Measurements from ENCODE around the gene H6PD.

H6PD gene

GRCh38 chr1:9204156-9204720, 30.3 kb upstream of the H6PD start:
- DNase-seq (ENCODE audit: low read depth), result no peak

DNA sequence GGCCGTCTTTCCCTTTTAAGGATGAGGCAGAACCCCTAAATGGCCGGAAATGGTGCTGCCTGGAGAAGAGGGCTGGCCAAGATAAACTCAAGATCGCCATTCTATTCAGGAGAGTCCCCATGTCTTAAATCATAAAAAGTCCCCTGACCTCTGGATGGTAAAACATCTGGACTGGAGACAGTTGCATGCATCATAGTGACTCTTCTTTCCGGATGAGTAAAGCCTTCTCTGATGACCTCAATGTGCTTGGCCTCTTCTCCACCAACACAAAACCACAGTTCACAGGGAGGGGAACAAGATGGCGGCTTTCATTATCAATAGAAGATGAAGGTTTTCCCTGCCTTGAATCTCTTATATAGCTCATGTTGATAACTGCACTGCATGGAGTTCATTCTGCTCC, 27.5 kb upstream of the H6PD start:
- DNase-seq (ENCODE audit: low read depth), result peak; percentile 83

- DNase-seq (ENCODE audit: low read depth), result peak; percentile 70
These were observed 26.9 kb upstream of the H6PD start for GRCh38 chr1:9207715-9208114.

DNA sequence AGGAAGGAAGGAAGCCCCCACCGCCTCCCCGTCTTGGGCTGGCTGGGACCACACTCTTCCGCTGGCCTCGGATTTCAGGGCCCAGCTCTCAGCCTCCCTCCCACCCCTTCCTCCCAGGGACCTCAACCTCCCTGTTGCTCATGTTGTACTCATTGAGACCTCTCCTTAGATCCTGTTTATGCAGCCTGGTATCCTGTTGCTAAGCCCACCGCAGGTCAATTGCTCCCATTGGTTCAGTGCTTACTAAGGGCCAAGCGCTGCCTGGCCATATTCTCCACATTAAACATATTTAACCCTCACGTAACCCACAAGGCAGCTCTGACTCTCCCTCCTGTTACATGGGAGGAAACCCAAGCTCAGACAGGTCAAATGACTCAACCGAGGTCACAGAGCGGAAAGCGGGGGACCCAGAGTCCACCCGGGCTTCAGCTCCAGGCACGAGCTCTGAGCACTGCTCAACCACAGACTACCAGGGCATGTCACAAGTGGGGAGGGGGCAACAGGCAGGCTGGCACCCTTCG, 23.2 kb upstream of the H6PD start:
- DNase-seq (ENCODE audit: low read depth), result peak; percentile 57

- DNase-seq (ENCODE audit: low read depth), result no peak
These were observed 21.8 kb upstream of the H6PD start for GRCh38 chr1:9212735-9213134.

DNA sequence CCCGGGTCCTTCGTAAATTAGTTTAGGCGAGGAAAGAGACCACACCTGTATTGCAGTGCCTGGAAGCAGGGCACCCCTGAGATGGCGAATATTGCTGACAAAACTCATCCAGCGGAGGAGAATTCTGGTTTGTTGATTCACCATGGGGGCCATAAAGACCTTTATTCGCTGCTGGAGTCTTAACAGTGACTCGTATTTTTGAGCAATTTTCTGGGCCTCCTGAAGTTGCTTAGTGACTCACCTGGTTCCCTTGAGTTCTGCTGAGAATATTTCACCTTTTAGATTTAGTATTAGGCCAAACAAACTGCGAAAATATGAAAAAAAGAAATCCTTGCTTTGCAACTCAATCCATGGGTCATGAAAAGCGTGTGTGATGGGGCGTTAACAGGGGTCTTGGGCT, 20.6 kb upstream of the H6PD start:
- no peak for DNase-seq (ENCODE audit: low read depth)

DNA sequence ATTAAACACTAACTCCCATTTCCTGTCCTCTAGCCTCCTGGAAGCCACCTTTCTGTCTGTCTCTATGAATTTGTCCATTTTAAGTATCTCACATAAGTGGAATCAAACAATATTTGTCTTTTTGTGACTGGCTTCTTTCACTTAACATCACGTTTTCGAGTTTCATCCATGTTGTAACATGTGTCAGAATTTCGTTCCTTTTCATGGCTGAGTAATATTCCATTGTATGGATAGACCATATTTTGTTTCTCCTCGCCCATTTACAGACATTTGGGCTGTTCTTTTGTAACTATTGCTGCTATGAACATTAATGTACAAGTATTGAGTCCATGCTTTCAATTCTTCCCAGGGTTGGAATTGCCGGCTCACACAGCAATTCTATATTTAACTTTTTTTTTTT, 15.7 kb upstream of the H6PD start:
- DNase-seq (ENCODE audit: low read depth), result no peak

DNA sequence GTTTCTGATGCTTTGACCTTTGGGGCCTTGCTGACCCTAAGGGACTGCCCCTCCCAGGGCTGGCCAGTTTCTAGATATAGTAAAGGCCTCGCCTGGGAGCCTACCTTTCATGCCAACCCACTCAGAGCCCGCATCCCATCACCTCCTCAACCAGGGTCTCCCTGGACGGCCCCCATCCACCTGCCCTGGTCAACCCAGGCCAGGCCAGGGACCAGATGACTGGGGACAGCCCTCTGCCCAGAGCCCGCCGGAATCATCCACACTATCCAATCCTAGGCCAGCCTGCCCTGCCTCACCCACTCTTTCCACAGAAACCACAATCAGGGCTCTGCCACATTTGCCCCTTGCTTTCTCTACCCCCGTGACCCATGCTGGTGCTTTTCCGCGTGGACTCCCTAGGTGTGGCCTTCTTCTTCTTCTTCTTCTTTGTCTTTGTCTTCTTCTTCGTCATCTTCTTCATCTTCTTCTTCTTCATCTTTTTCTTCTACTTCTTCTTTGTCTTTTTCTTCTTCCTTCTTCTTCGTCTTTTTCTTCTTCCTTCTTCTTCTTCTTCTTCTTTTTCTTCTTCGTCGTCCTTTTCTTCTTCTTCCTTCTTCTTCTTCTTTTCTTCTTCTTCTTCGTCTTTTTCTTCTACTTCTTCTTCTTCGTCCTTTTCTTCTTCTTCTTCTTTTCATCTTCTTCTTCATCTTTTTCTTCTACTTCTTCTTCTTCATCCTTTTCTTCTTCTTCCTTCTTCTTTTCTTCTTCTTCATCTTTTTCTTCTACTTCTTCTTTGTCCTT, 11.5 kb upstream of the H6PD start:
- no peak for DNase-seq (ENCODE audit: low read depth)

DNA sequence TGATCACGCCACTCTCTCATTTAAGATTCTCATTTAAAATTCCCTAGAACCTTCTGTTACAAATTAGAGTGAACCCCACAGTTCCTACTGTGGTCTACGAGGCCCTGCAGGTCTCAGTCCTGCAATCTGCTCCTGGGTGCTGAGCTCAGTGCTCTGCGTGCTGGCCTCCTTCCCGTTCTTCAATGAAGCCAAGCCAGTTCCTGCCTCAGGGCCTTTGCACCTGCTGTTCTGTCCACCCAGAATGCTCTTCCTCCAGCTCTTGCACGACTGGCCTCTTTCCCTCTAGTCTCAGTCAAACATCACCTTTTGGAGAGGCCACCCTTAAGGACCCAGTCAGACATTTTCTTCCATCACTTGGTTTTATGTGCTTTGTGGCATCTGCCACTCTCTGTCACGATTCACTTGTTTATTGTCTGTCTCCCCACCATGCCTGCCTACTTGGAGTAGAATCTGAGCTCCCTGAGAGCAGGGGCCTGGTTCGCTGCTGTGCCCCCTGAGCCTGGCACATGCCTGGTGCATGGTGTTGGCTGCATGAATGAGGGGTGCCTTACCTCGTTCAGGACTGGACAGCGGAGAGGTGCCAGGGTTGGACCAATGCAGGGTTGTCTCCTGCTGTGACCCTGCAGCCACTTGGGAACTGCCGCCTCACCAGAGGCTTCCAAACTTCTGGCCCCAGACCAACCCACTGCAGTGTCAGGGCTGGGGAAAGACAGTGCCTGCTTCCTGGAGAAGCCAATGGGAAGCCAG, 9.7 kb upstream of the H6PD start:
- no peak for DNase-seq (ENCODE audit: low read depth)

GRCh38 chr1:9225411-9225785, 9.2 kb upstream of the H6PD start:
- DNase-seq (ENCODE audit: low read depth), result peak; percentile 68

- DNase-seq (ENCODE audit: low read depth), result no peak
These were observed 6.0 kb upstream of the H6PD start for GRCh38 chr1:9228609-9229008.

GRCh38 chr1:9229549-9229948, 5.0 kb upstream of the H6PD start:
- DNase-seq (ENCODE audit: low read depth), result no peak

- DNase-seq (ENCODE audit: low read depth), result no peak
These were observed 3.6 kb upstream of the H6PD start for GRCh38 chr1:9230869-9231533.

DNA sequence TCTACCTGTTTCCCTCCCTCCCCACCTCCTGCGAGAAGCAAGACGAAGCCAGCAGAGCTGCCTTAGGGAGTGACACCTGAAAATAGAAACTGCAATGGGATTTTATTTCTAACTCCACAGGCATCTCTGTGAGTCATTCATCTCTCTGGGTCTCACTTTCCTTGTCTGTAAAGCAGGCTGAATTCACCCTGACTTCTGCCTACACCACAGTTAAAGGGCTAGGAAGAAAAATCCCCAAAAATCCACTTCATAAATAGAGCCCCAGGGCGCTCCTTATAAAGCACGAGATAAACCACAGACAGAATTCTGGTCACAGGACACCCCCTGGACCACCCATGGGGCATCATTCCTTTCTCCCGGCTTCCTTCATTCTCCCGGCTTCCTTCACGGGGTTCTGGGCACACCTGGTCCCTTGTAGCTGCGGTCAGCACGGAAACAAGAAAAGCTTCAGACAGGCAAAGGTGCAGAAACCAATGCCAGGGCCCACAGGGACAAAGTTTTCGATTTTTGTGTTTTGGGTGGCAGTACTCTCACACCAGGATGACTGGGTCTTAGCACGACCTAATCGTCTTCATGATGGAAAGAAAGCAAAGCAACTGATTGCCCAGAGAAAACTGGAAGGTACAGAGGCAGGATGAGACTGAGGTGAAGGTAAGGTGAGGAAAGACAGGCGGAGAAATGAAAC, 2.8 kb upstream of the H6PD start:
- peak; percentile 65 for DNase-seq (ENCODE audit: low read depth)

GRCh38 chr1:9233241-9233941, 1.2 kb upstream of the H6PD start:
- peak; percentile 49 for DNase-seq (ENCODE audit: low read depth)

DNA sequence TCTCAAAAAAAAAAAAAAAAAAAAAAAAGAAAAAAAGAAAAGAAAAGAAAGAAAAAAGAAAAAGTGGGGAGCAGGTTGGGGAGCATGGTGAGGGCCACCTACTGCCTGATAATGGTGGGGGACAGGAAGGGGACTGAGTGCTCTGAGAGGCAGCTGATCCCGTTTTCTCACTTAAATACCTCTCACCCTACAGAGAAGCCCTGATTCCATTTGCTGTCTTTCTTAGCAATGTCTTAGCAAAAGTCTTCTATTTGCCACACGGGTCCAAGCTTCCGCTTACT, 692 bp upstream of the H6PD start:
- no peak for DNase-seq (ENCODE audit: low read depth)

DNA sequence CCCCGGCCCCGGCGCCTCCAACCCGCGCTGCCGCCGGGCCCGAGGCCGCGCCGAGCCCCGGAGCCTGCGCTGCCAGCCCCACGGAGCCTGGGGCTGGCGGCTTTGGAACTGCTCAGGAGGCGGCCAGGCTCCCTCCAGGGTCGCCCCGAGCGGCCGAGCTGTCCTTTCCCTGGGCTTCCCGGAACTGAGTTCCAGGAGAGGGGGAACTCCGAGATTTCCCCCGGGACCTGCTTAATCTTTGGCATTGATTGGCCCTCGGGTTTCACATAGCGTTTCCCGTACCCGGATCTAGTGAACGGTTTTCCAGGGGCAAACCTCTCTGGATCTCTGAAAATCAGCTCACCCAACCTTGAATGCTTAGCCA, 504 bp downstream of the H6PD start:
- DNase-seq (ENCODE audit: low read depth), result peak; percentile 71

DNA sequence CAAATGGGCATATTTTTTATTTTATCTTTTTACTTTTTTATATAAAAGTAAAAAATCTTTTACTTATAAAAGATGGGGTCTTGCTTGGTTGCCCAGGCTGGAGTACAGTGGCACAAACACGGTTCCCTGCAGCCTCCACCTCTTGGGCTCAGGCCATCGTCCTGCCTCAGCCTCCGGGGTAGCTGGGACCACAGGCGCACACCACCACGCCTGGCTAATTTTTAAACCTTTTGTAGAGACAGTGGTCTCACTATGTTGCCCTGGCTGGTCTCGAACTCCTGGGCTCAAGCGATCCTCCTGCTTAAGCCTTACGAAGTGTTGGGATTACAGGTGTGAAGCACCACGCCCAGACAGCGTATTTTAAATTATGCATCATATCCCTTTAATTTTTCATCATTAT, 986 bp downstream of the H6PD start:
- no peak for DNase-seq (ENCODE audit: low read depth)

DNA sequence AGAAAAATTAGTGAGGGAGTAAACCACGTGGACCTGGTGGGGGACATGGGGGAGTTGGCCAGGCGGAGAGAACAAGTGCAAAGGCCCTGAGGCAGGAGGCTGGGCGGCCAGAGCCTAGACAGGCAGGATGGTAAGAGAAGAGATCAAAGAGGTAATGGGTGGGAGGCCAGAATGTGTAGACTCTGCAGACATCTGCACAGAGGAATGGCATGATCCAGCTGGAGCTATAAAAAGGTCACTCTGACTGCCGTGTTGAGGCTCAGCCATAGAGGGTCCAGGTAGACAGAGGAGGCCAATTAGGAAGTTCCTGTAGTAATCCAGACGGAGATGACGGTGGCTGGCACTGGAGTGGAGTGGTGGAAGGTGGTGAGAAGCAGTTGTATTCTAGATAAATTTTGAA, 3.6 kb downstream of the H6PD start:
- no peak for DNase-seq (ENCODE audit: low read depth)

DNA sequence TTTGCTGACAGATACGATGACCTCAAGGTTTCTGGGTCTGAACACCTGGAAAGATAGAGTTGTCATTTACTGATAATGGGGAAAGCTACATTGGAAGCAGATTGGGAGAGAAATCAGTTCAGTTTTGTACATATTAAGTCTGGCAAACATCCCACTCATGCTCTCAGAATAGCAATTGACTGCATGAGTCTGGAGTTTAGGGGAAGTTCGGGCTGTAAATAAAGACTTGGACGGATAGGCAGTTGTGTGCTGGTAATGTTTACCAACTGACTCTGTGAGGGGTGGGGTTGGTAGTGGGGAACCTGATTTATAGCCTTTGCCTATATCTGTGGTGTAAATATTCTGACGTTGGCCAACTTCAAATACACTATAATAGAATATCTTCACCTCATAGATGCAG, 4.0 kb downstream of the H6PD start:
- no peak for DNase-seq (ENCODE audit: low read depth)

DNA sequence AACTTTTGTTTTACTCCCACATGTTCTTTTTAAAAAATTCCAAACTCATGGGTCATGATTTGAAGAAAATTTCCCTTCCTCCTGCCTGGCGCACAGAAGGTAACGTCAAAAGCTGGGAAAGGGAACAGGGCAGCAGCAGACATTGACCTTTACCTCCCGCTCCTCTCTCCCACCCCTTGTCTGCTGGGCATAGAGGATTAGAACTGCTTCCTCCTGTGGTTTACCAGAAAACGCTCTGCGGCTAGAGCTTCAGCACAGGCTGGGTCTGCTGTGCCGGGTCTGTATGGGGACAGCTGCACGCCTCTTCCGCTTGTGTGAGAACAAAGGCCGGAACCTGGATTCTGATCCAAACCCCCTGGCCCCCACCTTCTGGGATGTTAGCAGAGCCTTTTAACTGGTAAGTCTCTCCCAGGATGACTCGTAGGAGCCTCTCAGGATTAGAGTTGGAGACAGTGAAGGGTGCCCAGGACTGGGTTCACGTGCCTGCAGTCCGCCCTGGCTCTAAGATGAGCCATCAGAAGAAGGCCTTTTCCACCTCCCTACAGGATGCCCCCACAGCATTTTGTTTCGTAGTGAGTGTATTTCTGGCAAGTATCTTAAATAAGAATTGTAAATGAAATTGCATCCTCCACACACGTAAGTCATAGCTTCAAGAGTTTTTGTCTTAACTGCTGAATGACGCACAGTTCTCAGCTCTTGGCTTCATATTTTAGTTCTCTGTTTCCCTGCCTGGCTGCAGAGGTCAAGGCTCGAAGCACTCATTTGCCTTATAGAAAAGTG, 5.2 kb downstream of the H6PD start:
- peak; percentile 40 for DNase-seq (ENCODE audit: low read depth)

All from EH (cell line).